HCT116 (cell line): ENCODE data around the gene HOXB2. TPM values are rescaled to one million over a fixed set of nuclear protein-coding genes. Genes with fewer than 3 reads are reported as not detected.

Experiments used
- ATAC-seq: fragments of 200-7000 bp; cut with Tn5 transposase; 2 replicates; pipeline ENCODE4 v1.9.1; 2020; ENCODE audit warnings: mild to moderate bottlenecking, moderate library complexity
- BruUV-seq: library from RNA; stranded (reverse); fragments of 400-500 nt; replicated peaks from 2 replicates; lab custom pipeline; 2021; lab: Mats Ljungman, UMichigan
- CTCF ChIA-PET: fragments of 300-600 bp; sonication (Branson Sonifier 250); formaldehyde crosslinking; loops from one replicate; lab custom pipeline; 2021; ENCODE audit warnings: antibody characterized with exemption; lab: Charles Lee
- POLR2A ChIA-PET: fragments of 300-600, 350-600 bp; sonication (Branson Sonifier 250); formaldehyde crosslinking; loops from one replicate; lab custom pipeline; 2021; ENCODE audit warnings: antibody characterized with exemption; lab: Charles Lee
- RAD21 ChIA-PET, 2 experiments: fragments of 300-600 bp; sonication (Branson Sonifier 250); formaldehyde crosslinking; loops; one replicate each; lab custom pipeline; 2023; ENCODE audit warnings: low total read pairs in 2 of 2; ENCODE audit not compliant: uncharacterized antibody in 2 of 2, unreplicated experiment in 2 of 2, low non-redundant PET in 1 of 2; lab: Charles Lee
- DNase-seq: peaks from one replicate; pipeline ENCODE4 v3.0.0-alpha.2; 2010; ENCODE audit warnings: low read depth, low spot score
- H2AFZ ChIP-seq: fragments of 200-600 bp; shearing (Covaris generic), sonication (generic); 2 replicates; pipeline ENCODE4 v1.6.1; 2017; ENCODE audit warnings: low read depth, mixed run types, mixed read lengths, antibody characterized with exemption, low read length; ENCODE audit not compliant: poor library complexity, severe bottlenecking
- H3K27ac ChIP-seq: 2 replicates; pipeline ENCODE4 v1.5.1; 2012; ENCODE audit warnings: low read depth, low read length
- H3K27me3 ChIP-seq: fragments of 200-600 bp; sonication (generic); 2 replicates; pipeline ENCODE4 v1.6.1; 2016; ENCODE audit warnings: mixed run types, low read length, mixed read lengths; ENCODE audit not compliant: insufficient read depth
- H3K36me3 ChIP-seq, 2 experiments: fragments of 200-500 bp in 1 of 2; fragments of 200-600 bp in 1 of 2; sonication (Bioruptor generic) in 1 of 2; sonication (generic) in 1 of 2; 2 replicates each; pipeline versions ENCODE4 v1.5.1 to v1.6.1; 2014 to 2016; ENCODE audit warnings: low read length in 2 of 2, inconsistent platforms in 1 of 2, mixed read lengths in 1 of 2, mixed run types in 1 of 2; ENCODE audit not compliant: insufficient read depth in 2 of 2, control insufficient read depth in 1 of 2
- H3K4me1 ChIP-seq, 2 experiments: fragments of 200-600 bp in 1 of 2; sonication (generic) in 1 of 2; 2 replicates each; pipeline versions ENCODE4 v1.5.1 to v1.6.1; 2012 to 2017; ENCODE audit warnings: low read length in 2 of 2, inconsistent platforms in 1 of 2, mild to moderate bottlenecking in 1 of 2, mixed read lengths in 1 of 2, mixed run types in 1 of 2, moderate library complexity in 1 of 2; ENCODE audit not compliant: insufficient read depth in 2 of 2, control insufficient read depth in 1 of 2
- H3K4me2 ChIP-seq: fragments of 200-600 bp; sonication (generic); 2 replicates; pipeline ENCODE4 v1.6.1; 2017; ENCODE audit warnings: mixed run types, low read length, mixed read lengths
- H3K4me3 ChIP-seq, 2 experiments: fragments of 200-600 bp in 1 of 2; sonication (generic) in 1 of 2; replicated peaks in 1 of 2; 2 replicates each; pipeline ENCODE4 v1.5.1; 2011 to 2016; ENCODE audit warnings: low read length in 2 of 2, control low read depth in 1 of 2, low read depth in 1 of 2, mild to moderate bottlenecking in 1 of 2, mixed read lengths in 1 of 2, mixed run types in 1 of 2
- H3K79me2 ChIP-seq: fragments of 200-600 bp; sonication (generic); 2 replicates; pipeline ENCODE4 v1.6.1; 2017; ENCODE audit warnings: mild to moderate bottlenecking, mixed run types, low read length, moderate library complexity, mixed read lengths; ENCODE audit not compliant: insufficient read depth
- H3K9ac ChIP-seq: fragments of 200-600 bp; sonication (generic); 2 replicates; pipeline ENCODE4 v1.6.1; 2016; ENCODE audit warnings: low read length, mixed read lengths
- H3K9me2 ChIP-seq: fragments of 200-600 bp; sonication (generic), shearing (Covaris generic); 2 replicates; pipeline ENCODE4 v1.6.1; 2017; ENCODE audit warnings: mixed run types, mild to moderate bottlenecking, moderate library complexity; ENCODE audit not compliant: insufficient read depth
- H3K9me3 ChIP-seq, 2 experiments: fragments of 200-500 bp in 1 of 2; fragments of 200-600 bp in 1 of 2; sonication (Bioruptor generic) in 1 of 2; sonication (generic) in 1 of 2; 2 replicates each; pipeline ENCODE4 v1.6.1; 2014 to 2017; ENCODE audit warnings: low read length in 2 of 2, mixed read lengths in 2 of 2, inconsistent platforms in 1 of 2, low read depth in 1 of 2, mild to moderate bottlenecking in 1 of 2, mixed run types in 1 of 2, moderate library complexity in 1 of 2; ENCODE audit not compliant: control insufficient read depth in 1 of 2, insufficient read depth in 1 of 2
- H4K20me1 ChIP-seq: fragments of 200-600 bp; sonication (generic), shearing (Covaris generic); 2 replicates; pipeline ENCODE4 v1.6.1; 2017; ENCODE audit warnings: mixed run types, mild to moderate bottlenecking, moderate library complexity; ENCODE audit not compliant: insufficient read depth
- CBX3 ChIP-seq: IDR thresholded peaks from 2 replicates; pipeline ENCODE4 v1.6.1; 2012; ENCODE audit warnings: low read depth
- EGR1 ChIP-seq: IDR thresholded peaks from 2 replicates; pipeline ENCODE4 v1.6.1; 2012; ENCODE audit warnings: low read depth
- ELF1 ChIP-seq: IDR thresholded peaks from 2 replicates; pipeline ENCODE4 v1.6.1; 2012; ENCODE audit warnings: low read depth, borderline replicate concordance
- EZH2phosphoT487 ChIP-seq: fragments of 200-600 bp; IDR thresholded peaks from 2 replicates; pipeline ENCODE4 v1.6.1; 2018; ENCODE audit warnings: antibody characterized with exemption, borderline replicate concordance
- FOSL1 ChIP-seq: IDR thresholded peaks from 2 replicates; pipeline ENCODE4 v1.6.1; 2012; ENCODE audit warnings: low read depth
- POLR2A ChIP-seq: IDR thresholded peaks from 2 replicates; pipeline ENCODE4 v1.7.0; 2011; ENCODE audit warnings: borderline replicate concordance; ENCODE audit not compliant: insufficient read depth, insufficient read length; ENCODE audit errors: extremely low read depth
- POLR2AphosphoS5 ChIP-seq: IDR thresholded peaks from 2 replicates; pipeline ENCODE4 v1.6.1; 2011; ENCODE audit warnings: mild to moderate bottlenecking, low read depth, low read length, moderate library complexity
- RAD21 ChIP-seq: IDR thresholded peaks from 2 replicates; pipeline ENCODE4 v1.6.1; 2012; ENCODE audit warnings: low read depth, mild to moderate bottlenecking
- SIN3A ChIP-seq: IDR thresholded peaks from 2 replicates; pipeline ENCODE4 v1.6.1; 2012; ENCODE audit warnings: low read depth
- TCF7L2 ChIP-seq: IDR thresholded peaks from 2 replicates; pipeline ENCODE4 v1.7.0; 2011; ENCODE audit warnings: borderline replicate concordance, inconsistent platforms; ENCODE audit not compliant: insufficient read depth, insufficient read length; ENCODE audit errors: extremely low read depth
- ZFX ChIP-seq: fragments of 450-650 bp; IDR thresholded peaks from 2 replicates; pipeline ENCODE4 v1.6.1; 2017
- ZNF274 ChIP-seq: fragments of 200-500 bp; sonication (Bioruptor generic); IDR thresholded peaks from 2 replicates; pipeline ENCODE4 v1.6.1; 2014; ENCODE audit warnings: mild to moderate bottlenecking, low read depth, low read length, inconsistent platforms
- intact Hi-C: fragments of 100-400 bp; cut with micrococcal nuclease; formaldehyde crosslinking; loops from 2 replicates; pipeline ENCODE4 v1.10.0; 2022
- total RNA-seq: library from RNA; stranded (reverse); gene quantifications from one replicate; pipeline ENCODE4 v1.2.1, GENCODE V29; 2021; ENCODE audit not compliant: unreplicated experiment
- TF ChIP-seq, protein P1 (sequence below): IDR thresholded peaks from 2 replicates; pipeline ENCODE4 v1.6.1; 2011; ENCODE audit warnings: mild to moderate bottlenecking, low read length, moderate library complexity; ENCODE audit not compliant: insufficient replicate concordance; ENCODE audit errors: extremely low read depth
- TF ChIP-seq, protein P2 (sequence below): IDR thresholded peaks from 2 replicates; pipeline ENCODE4 v1.6.1; 2012; ENCODE audit warnings: low read depth

The HOXB2 gene
- total RNA-seq, 1 experiment from 2014 or later, result 2.0 TPM

DNA sequence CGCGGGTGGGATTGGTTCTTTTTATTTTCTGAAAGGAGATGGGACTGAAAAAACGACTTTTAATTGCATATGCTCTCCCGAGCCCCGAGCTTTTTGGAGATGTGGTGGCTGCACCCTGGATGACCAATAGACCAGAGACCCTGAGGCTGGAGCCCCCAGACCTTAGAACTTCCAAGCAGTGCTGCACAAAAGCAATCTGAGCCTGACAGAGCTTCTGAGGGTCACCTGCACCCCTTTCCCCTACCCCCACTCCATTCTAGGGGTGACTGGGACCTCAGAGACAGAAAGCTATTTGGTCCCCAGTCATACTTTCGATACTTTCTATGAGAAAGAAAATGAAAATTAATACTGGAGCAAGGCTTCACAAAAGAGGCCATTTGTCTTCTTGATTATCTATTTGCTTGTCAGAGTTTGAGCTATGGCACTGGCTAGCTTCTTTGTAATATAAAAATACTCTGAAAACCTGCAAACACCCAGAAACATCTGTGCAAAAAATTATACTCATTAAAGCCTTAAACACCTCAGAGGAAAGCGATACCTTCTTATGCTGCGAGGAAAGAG is 29.7 kb upstream of the HOXB2 start:
- Histone ChIP-seq H3K36me3 (no peaks in the 10 kb centered on the region; a peak in 1 of 4 replicates), H3K9ac (no peak overlapping the region), H3K4me3 (no peak overlapping the region), H3K79me2 (peaks cover 82% of the 10 kb centered on the region), H3K9me3 (no peaks in the 10 kb centered on the region), H3K27ac (no peak overlapping the region), H3K4me2 (no peak overlapping the region), H3K4me1 (peaks cover 0 to 10% of the 10 kb centered on the region in 2 experiments; a peak in 1 of 4 replicates), H4K20me1 (no peaks in the 10 kb centered on the region), H3K27me3 (no peaks in the 10 kb centered on the region), H3K9me2 (no peaks in the 10 kb centered on the region), H2AFZ (no peak overlapping the region)
- ChIA-PET CTCF (no interaction called here), RAD21 (no interaction called here), POLR2A (no interaction called here)
- intact Hi-C loops, result no loop called here
- DNase-seq, result no peak
- no peak for ATAC-seq
- no TSS peak for BruUV-seq
- TF ChIP-seq CBX3 (no peak), POLR2AphosphoS5 (0 out of 2 replicates have a peak, but pooled peaks have one; percentile 17)

DNA sequence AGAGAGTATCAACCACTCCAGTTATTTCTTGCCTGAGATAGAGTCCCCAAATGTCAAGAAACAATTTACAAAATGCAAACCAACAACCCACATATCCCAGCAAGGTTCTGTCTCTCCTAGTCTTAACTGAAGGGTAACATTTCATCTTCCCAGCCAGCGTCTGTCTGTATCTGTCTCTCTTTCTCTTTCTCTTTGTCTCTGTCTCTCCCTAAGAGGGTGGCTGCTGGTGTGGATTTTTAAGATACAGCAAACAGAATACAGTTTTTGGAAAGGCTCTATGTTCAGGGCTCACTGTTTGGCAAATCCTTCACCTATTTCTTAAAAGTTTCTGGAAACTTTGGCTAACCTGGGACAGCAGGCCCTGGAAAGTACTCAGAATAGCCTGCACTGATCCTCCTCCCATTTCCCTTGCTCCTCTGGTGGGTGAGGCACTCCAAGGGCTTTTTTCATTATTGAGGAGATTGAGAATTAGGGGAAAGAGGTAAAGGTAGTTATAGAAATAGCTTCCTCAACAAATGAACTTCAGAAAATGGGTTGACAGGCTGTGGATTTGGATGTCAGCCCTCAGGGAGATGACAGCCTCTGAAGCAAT is 27.0 kb upstream of the HOXB2 start:
- POLR2A ChIA-PET, result no interaction called here
- no peak overlapping the region for H3K4me3 ChIP-seq
- DNase-seq, result no peak

More for the DNA sequence above, 27.0 kb upstream of the HOXB2 start:
- Histone ChIP-seq H3K27ac (no peak overlapping the region), H3K4me1 (peaks cover 0 to 10% of the 10 kb centered on the region in 2 experiments; a peak in 1 of 4 replicates), H3K9me2 (no peaks in the 10 kb centered on the region), H4K20me1 (no peaks in the 10 kb centered on the region), H3K4me2 (no peak overlapping the region), H3K27me3 (no peaks in the 10 kb centered on the region), H3K79me2 (peaks cover 80% of the 10 kb centered on the region), H3K36me3 (no peaks in the 10 kb centered on the region; a peak in 1 of 4 replicates), H3K9ac (no peak overlapping the region), H2AFZ (no peak overlapping the region), H3K9me3 (no peaks in the 10 kb centered on the region)
- BruUV-seq, result no TSS peak
- RAD21 ChIA-PET, result no interaction called here
- CTCF ChIA-PET, result no interaction called here
- ATAC-seq, result no peak
- intact Hi-C loops, result no loop called here
- TF ChIP-seq TCF7L2 (no peak), CBX3 (no peak), ELF1 (no peak), RAD21 (no peak), FOSL1 (no peak), SIN3A (no peak), ZFX (no peak), POLR2A (no peak), ZNF274 (no peak), EZH2phosphoT487 (no peak), EGR1 (no peak)
- TF ChIP-seq, protein P1, sequence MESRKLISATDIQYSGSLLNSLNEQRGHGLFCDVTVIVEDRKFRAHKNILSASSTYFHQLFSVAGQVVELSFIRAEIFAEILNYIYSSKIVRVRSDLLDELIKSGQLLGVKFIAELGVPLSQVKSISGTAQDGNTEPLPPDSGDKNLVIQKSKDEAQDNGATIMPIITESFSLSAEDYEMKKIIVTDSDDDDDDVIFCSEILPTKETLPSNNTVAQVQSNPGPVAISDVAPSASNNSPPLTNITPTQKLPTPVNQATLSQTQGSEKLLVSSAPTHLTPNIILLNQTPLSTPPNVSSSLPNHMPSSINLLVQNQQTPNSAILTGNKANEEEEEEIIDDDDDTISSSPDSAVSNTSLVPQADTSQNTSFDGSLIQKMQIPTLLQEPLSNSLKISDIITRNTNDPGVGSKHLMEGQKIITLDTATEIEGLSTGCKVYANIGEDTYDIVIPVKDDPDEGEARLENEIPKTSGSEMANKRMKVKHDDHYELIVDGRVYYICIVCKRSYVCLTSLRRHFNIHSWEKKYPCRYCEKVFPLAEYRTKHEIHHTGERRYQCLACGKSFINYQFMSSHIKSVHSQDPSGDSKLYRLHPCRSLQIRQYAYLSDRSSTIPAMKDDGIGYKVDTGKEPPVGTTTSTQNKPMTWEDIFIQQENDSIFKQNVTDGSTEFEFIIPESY, result no peak
- TF ChIP-seq, protein P2, sequence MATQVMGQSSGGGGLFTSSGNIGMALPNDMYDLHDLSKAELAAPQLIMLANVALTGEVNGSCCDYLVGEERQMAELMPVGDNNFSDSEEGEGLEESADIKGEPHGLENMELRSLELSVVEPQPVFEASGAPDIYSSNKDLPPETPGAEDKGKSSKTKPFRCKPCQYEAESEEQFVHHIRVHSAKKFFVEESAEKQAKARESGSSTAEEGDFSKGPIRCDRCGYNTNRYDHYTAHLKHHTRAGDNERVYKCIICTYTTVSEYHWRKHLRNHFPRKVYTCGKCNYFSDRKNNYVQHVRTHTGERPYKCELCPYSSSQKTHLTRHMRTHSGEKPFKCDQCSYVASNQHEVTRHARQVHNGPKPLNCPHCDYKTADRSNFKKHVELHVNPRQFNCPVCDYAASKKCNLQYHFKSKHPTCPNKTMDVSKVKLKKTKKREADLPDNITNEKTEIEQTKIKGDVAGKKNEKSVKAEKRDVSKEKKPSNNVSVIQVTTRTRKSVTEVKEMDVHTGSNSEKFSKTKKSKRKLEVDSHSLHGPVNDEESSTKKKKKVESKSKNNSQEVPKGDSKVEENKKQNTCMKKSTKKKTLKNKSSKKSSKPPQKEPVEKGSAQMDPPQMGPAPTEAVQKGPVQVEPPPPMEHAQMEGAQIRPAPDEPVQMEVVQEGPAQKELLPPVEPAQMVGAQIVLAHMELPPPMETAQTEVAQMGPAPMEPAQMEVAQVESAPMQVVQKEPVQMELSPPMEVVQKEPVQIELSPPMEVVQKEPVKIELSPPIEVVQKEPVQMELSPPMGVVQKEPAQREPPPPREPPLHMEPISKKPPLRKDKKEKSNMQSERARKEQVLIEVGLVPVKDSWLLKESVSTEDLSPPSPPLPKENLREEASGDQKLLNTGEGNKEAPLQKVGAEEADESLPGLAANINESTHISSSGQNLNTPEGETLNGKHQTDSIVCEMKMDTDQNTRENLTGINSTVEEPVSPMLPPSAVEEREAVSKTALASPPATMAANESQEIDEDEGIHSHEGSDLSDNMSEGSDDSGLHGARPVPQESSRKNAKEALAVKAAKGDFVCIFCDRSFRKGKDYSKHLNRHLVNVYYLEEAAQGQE, result no peak
